ENCODE measurements around the gene CIROP. TPM values are rescaled to one million over a fixed set of nuclear protein-coding genes. Genes with fewer than 3 reads are reported as not detected.
A peak's percentile ranks its signal among the peaks of the same experiment; 100 is the strongest.

The CIROP gene
- total and polyA plus RNA-seq, 9 of the 15 experiments (the other 6 are each of a cell fraction or from before 2014, with no cell fraction given) = not detected

GRCh38 chr14:23146351-23146910, 41.6 kb upstream of the CIROP start (continued):
- no peak for TF ChIP-seq ZNF512 (tag; IDR thresholded peaks at IDR 0.05)
- TF ChIP-seq SREBF2 (CRISPR knock-in tag; IDR thresholded peaks at IDR 0.05) = no peak
- TF ChIP-seq SAFB (IDR thresholded peaks at IDR 0.05; ENCODE audit: borderline replicate concordance, low read depth, low read length) = no peak
- no peak for TF ChIP-seq ATF1 (CRISPR knock-in tag; IDR thresholded peaks at IDR 0.05)
- peak; percentile 64 for TF ChIP-seq ATF1 (tag; IDR thresholded peaks at IDR 0.05)
- TF ChIP-seq DIDO1 (tag; IDR thresholded peaks at IDR 0.05; ENCODE audit: low read depth) = no peak
- TF ChIP-seq POU5F1 (IDR thresholded peaks at IDR 0.05; ENCODE audit: borderline replicate concordance, low read depth, low read length, partially characterized antibody) = no peak
- TF ChIP-seq MCM3 (IDR thresholded peaks at IDR 0.05) = no peak
- no peak for TF ChIP-seq ZBTB9 (CRISPR knock-in tag; IDR thresholded peaks at IDR 0.05)
- TF ChIP-seq MECOM (CRISPR knock-in tag; IDR thresholded peaks at IDR 0.05) = peak; percentile 98
- no peak for TF ChIP-seq PCBP2 (IDR thresholded peaks at IDR 0.05; ENCODE audit: low read depth, low read length, poor library complexity, severe bottlenecking)
- TF ChIP-seq ZNF133 (CRISPR knock-in tag; IDR thresholded peaks at IDR 0.05) = no peak
- TF ChIP-seq THRA (IDR thresholded peaks at IDR 0.05) = no peak
- TF ChIP-seq CEBPG (CRISPR knock-in tag; IDR thresholded peaks at IDR 0.05) = 0 out of 2 replicates have a peak, but pooled peaks have one; percentile 37
- TF ChIP-seq CEBPG (tag; conservative IDR thresholded peaks at IDR 0.05 in 1 of 2, IDR thresholded peaks at IDR 0.05 in 1 of 2) = peak in 1 of 2 experiments; percentile 75; a peak in 2 of 4 replicates
- no peak for TF ChIP-seq CAMTA2 (CRISPR knock-in tag; conservative IDR thresholded peaks at IDR 0.05)

Measured in K562 (cell line).